Esophagus mucosa (tissue), 1 donor: ENCODE data around the gene TPD52L2. TPM values are rescaled to one million over a fixed set of nuclear protein-coding genes. Genes with fewer than 3 reads are reported as not detected.

Source experiments
- ATAC-seq: fragments of 200-7000 bp; cut with Tn5 transposase; one replicate; pipeline ENCODE4 v1.9.1; 2020
- total RNA-seq: library from RNA; stranded (reverse); gene quantifications from one replicate; pipeline ENCODE4 v1.2.4, GENCODE V29; 2023
- donor health status: DM: yes; HTN: yes; CAD: no.

TPD52L2 gene
- total RNA-seq, 1 donor from 2014 or later = 90.6 TPM

- ATAC-seq = no peak
These were observed 69.4 kb downstream of the TPD52L2 start for GRCh38 chr20:63934271-63935068.

DNA sequence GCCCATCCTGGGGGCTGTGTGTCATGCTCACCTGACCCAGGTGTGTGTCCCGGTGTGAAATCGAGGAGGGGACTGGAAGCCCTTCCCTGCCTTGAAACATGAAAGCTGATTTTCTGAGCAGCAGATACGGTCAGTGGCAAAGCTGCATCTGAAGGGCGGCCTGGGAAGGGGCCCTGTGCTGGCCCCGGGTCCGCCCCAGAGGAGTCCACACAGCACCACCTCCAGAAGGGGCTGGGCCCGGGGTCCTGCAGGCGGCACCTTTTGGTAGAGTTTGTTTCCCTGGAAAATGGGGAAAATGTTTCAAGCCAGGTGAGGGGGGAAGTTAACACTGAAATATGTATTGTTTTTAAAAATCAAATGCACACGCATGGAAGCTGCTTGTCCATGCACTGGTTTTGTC, 70.4 kb downstream of the TPD52L2 start:
- no peak for ATAC-seq

GRCh38 chr20:63937596-63937995, 72.5 kb downstream of the TPD52L2 start:
- no peak for ATAC-seq

GRCh38 chr20:63939061-63939935, 74.2 kb downstream of the TPD52L2 start:
- ATAC-seq = no peak

GRCh38 chr20:63940071-63940471, 75.0 kb downstream of the TPD52L2 start:
- ATAC-seq = no peak

DNA sequence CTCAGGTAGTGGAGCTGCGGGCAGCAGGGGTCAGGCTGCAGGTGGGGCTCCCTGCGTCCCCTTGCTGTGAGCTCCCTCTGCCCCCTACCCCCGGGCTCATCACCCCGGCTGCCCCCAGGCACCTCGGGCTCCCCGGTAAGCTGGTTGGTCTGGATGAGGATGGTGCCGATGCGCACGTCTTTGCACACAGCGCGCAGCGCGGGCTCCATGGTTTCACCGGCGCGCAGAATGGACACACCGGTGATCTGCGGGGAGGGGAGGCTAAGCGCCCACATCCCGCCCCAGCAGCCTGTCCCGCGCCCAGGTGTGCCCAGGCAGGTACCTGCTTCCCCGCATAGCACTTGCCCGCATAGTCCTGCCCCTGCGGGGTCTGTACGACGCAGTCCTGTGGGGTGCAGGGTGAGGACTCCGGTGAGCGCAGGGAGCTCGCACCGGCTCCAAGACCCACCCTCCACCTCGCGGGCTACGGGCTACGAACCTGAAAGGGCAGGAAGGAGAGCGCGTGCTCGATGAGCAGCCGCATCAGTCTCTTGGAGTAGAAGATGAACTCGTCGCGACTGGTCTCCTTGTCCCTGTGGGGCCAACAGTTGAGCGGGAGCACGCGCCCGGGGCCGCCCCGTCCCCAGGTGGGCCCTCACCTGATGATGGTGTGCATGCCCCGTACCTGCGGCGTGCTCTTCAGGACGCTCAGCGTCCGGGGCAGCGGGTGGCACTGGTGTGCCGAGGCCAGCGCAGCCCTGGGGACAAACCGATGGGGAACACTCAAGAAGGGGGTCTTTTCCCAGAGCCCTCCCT, 75.6 kb downstream of the TPD52L2 start:
- peak; percentile 1 for ATAC-seq

Other genes with a start within 250 kb of the TPD52L2 start
- 6.9 TPM for gene GMEB2, start 238.2 kb upstream of the TPD52L2 start, total RNA-seq
- gene STMN3, start 211.8 kb upstream of the TPD52L2 start, total RNA-seq = 4.6 TPM
- 12.2 TPM for gene RTEL1, start 207.0 kb upstream of the TPD52L2 start, total RNA-seq
- gene TNFRSF6B, start 168.6 kb upstream of the TPD52L2 start, total RNA-seq = 4.5 TPM
- 31.1 TPM for gene ARFRP1, start 157.3 kb upstream of the TPD52L2 start, total RNA-seq
- gene ZGPAT, start 157.2 kb upstream of the TPD52L2 start, total RNA-seq = 11.1 TPM
- 5.1 TPM for gene LIME1, start 128.6 kb upstream of the TPD52L2 start, total RNA-seq
- 60.9 TPM for gene SLC2A4RG, start 125.5 kb upstream of the TPD52L2 start, total RNA-seq
- 1.7 TPM for gene ZBTB46, start 34.0 kb upstream of the TPD52L2 start, total RNA-seq
- gene ABHD16B, start 3.8 kb upstream of the TPD52L2 start, total RNA-seq = not detected
- 64.8 TPM for gene DNAJC5, start 29.9 kb downstream of the TPD52L2 start, total RNA-seq
- 25.1 TPM for gene UCKL1, start 91.1 kb downstream of the TPD52L2 start, total RNA-seq
- gene ZNF512B, start 104.7 kb downstream of the TPD52L2 start, total RNA-seq = 13.9 TPM
- gene SAMD10, start 114.4 kb downstream of the TPD52L2 start, total RNA-seq = 5.7 TPM
- 39.7 TPM for gene PRPF6, start 115.9 kb downstream of the TPD52L2 start, total RNA-seq
- gene C20orf204, start 170.9 kb downstream of the TPD52L2 start, total RNA-seq = 0.88 TPM
- 5.4 TPM for gene SOX18, start 184.4 kb downstream of the TPD52L2 start, total RNA-seq
- gene TCEA2, start 197.9 kb downstream of the TPD52L2 start, total RNA-seq = 6.8 TPM
- 6.1 TPM for gene RGS19, start 214.2 kb downstream of the TPD52L2 start, total RNA-seq
- gene OPRL1, start 214.8 kb downstream of the TPD52L2 start, total RNA-seq = 0.12 TPM
- 0.36 TPM for gene LKAAEAR1, start 219.1 kb downstream of the TPD52L2 start, total RNA-seq
- not detected for gene NPBWR2, start 242.3 kb downstream of the TPD52L2 start, total RNA-seq